HG03442 (cell line): ENCODE data around the gene MLIP.

Experiments
- ATAC-seq: cut with Tn5 transposase; IDR thresholded peaks from one replicate; pipeline ENCODE4 v1.9.1; 2021; ENCODE audit warnings: mild to moderate bottlenecking, moderate library complexity; ENCODE audit not compliant: unreplicated experiment

Gene MLIP

GRCh38 chr6:54094786-54095185 lies 16.5 kb upstream of the MLIP start:
- no peak for ATAC-seq

GRCh38 chr6:54095723-54096122 lies 15.5 kb upstream of the MLIP start:
- ATAC-seq = no peak

GRCh38 chr6:54096811-54097210 lies 14.4 kb upstream of the MLIP start:
- ATAC-seq = no peak

GRCh38 chr6:54097753-54098152 lies 13.5 kb upstream of the MLIP start:
- no peak for ATAC-seq

- ATAC-seq = no peak
These were observed 12.7 kb upstream of the MLIP start for GRCh38 chr6:54098450-54099044.

- ATAC-seq = no peak
These were observed 12.0 kb upstream of the MLIP start for GRCh38 chr6:54099225-54099624.

GRCh38 chr6:54100411-54101006 lies 10.7 kb upstream of the MLIP start:
- ATAC-seq = peak; percentile 69

GRCh38 chr6:54102238-54102637 lies 9.0 kb upstream of the MLIP start:
- no peak for ATAC-seq

GRCh38 chr6:54103497-54103896 lies 7.7 kb upstream of the MLIP start:
- ATAC-seq = no peak

- no peak for ATAC-seq
These were observed 4.5 kb upstream of the MLIP start for GRCh38 chr6:54106727-54107126.

GRCh38 chr6:54107470-54108090 lies 3.7 kb upstream of the MLIP start:
- no peak for ATAC-seq

- ATAC-seq = no peak
These were observed 3.0 kb upstream of the MLIP start for GRCh38 chr6:54108271-54108670.

GRCh38 chr6:54109586-54109985 lies 1.7 kb upstream of the MLIP start:
- no peak for ATAC-seq

GRCh38 chr6:54112151-54112650 lies 958 bp downstream of the MLIP start:
- ATAC-seq = no peak

GRCh38 chr6:54114991-54115390 lies 3.7 kb downstream of the MLIP start:
- no peak for ATAC-seq

GRCh38 chr6:54115966-54116365 lies 4.7 kb downstream of the MLIP start:
- ATAC-seq = no peak

GRCh38 chr6:54118117-54118516 lies 6.9 kb downstream of the MLIP start:
- no peak for ATAC-seq

GRCh38 chr6:54125493-54125892 lies 14.2 kb downstream of the MLIP start:
- ATAC-seq = no peak

- no peak for ATAC-seq
These were observed 18.9 kb downstream of the MLIP start for GRCh38 chr6:54130179-54130578.

- ATAC-seq = peak; percentile 41
These were observed 21.3 kb downstream of the MLIP start for GRCh38 chr6:54132587-54132986.

- ATAC-seq = no peak
These were observed 21.9 kb downstream of the MLIP start for GRCh38 chr6:54133186-54133585.

- no peak for ATAC-seq
These were observed 23.7 kb downstream of the MLIP start for GRCh38 chr6:54134935-54135334.
